Calu3 (cell line): ENCODE results near the gene CNGA2. TPM values are rescaled to one million over a fixed set of nuclear protein-coding genes. Genes with fewer than 3 reads are reported as not detected.

ENCODE experiments used
- BruUV-seq: library from RNA; stranded (reverse); fragments of 400-500 nt; replicated peaks from 2 replicates; lab custom pipeline; 2021; lab: Mats Ljungman, UMichigan
- CTCF ChIA-PET: fragments of 300-600 bp; sonication (Branson Sonifier 250); formaldehyde crosslinking; loops from one replicate; lab custom pipeline; 2022; ENCODE audit warnings: antibody characterized with exemption; lab: Charles Lee
- DNase-seq: peaks from one replicate; pipeline ENCODE4 v3.0.0; 2022
- H3K27ac Mint-ChIP-seq: one replicate; pipeline ENCODE4 v1.8.0; 2022; ENCODE audit warnings: mixed read lengths; ENCODE audit not compliant: unreplicated experiment
- H3K27me3 Mint-ChIP-seq: one replicate; pipeline ENCODE4 v1.8.0; 2022; ENCODE audit warnings: mixed read lengths; ENCODE audit not compliant: unreplicated experiment
- H3K36me3 Mint-ChIP-seq: one replicate; pipeline ENCODE4 v1.8.0; 2022; ENCODE audit warnings: mild to moderate bottlenecking, moderate library complexity, mixed read lengths; ENCODE audit not compliant: insufficient read depth, unreplicated experiment
- H3K4me1 Mint-ChIP-seq: one replicate; pipeline ENCODE4 v1.8.0; 2022; ENCODE audit warnings: mild to moderate bottlenecking, low read depth, mixed read lengths; ENCODE audit not compliant: unreplicated experiment
- H3K4me3 Mint-ChIP-seq: one replicate; pipeline ENCODE4 v1.8.0; 2022; ENCODE audit warnings: mild to moderate bottlenecking, low read depth, moderate library complexity, mixed read lengths; ENCODE audit not compliant: unreplicated experiment
- H3K9me3 Mint-ChIP-seq: one replicate; pipeline ENCODE4 v1.8.0; 2022; ENCODE audit warnings: low read depth, mixed read lengths; ENCODE audit not compliant: unreplicated experiment
- intact Hi-C: fragments of 100-400 bp; cut with micrococcal nuclease; formaldehyde crosslinking; loops from one replicate; pipeline ENCODE4 v1.10.0; 2022; ENCODE audit not compliant: unreplicated experiment
- total RNA-seq: library from RNA; stranded (reverse); gene quantifications from 2 replicates; pipeline ENCODE4 v1.2.3, GENCODE V29; 2022
- TF ChIP-seq, protein P1 (sequence below): fragments of 200-600 bp; IDR thresholded peaks from one replicate; pipeline ENCODE4 v1.8.0; 2022; ENCODE audit warnings: antibody characterized with exemption; ENCODE audit not compliant: unreplicated experiment

CNGA2 gene
- total RNA-seq, 1 experiment from 2014 or later: not detected

DNA sequence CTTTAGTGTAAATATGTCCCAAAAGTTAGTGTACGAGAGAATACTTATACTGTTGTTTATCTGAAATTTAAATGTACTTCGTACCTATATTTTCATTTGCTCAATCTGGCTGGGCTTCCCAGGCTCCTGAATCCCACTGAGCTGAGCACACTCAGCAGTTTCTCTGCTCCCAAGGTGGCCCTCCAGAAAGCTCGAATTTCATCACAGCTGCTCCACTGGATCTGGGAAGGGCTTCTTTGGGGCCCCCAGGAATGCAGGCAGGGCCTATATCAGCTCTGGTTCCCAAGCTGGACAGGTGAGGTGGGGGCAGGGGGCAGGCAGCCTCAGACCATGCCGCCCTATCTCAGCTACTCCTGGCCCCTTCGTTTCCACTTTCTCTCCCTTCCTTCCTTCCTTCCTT lies 20.2 kb upstream of the CNGA2 start:
- CTCF ChIA-PET: no interaction called here
- Mint-ChIP-seq H3K4me3 (no peak overlapping the region), H3K4me1 (no peaks in the 10 kb centered on the region), H3K27me3 (peaks cover 36% of the 10 kb centered on the region), H3K36me3 (no peaks in the 10 kb centered on the region), H3K9me3 (no peaks in the 10 kb centered on the region), H3K27ac (no peak overlapping the region)
- BruUV-seq: no TSS peak
- no peak for DNase-seq
- TF ChIP-seq, protein P1, sequence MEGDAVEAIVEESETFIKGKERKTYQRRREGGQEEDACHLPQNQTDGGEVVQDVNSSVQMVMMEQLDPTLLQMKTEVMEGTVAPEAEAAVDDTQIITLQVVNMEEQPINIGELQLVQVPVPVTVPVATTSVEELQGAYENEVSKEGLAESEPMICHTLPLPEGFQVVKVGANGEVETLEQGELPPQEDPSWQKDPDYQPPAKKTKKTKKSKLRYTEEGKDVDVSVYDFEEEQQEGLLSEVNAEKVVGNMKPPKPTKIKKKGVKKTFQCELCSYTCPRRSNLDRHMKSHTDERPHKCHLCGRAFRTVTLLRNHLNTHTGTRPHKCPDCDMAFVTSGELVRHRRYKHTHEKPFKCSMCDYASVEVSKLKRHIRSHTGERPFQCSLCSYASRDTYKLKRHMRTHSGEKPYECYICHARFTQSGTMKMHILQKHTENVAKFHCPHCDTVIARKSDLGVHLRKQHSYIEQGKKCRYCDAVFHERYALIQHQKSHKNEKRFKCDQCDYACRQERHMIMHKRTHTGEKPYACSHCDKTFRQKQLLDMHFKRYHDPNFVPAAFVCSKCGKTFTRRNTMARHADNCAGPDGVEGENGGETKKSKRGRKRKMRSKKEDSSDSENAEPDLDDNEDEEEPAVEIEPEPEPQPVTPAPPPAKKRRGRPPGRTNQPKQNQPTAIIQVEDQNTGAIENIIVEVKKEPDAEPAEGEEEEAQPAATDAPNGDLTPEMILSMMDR: no peak
- intact Hi-C loops: loop anchor here (5.0 kb wide), 1 partner anchor 1103 kb away; no protein-coding TSS in a partner anchor

DNA sequence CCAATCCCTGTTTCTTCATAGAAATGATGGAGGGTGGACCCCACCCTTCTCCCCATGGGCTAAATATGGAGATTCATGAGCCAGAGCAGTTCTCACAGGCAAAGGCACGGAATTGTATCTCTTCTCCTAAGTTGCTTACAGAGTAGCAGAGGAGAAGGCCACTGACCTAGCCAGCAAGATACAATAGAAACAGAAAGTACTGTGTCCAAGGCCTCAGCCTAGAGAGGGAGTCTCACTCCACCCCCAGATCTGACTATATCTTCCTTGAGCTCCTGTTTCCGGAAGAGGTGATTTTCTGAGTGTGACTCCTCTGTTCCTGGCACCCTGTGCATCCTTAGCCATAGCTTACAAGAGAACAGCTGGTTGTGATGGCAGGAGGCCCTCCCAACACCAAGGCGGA lies 18.8 kb upstream of the CNGA2 start, which contains the start of gene FATE1:
TSS of gene FATE1 (plus strand) at position 284 of the 400 bp plus-strand sequence. CDS start at position 369, 85 bp downstream.
- Mint-ChIP-seq H3K27me3 (peaks cover 36% of the 10 kb centered on the region), H3K27ac (no peak within 1 kb of the TSS), H3K9me3 (no peaks in the 10 kb centered on the region), H3K36me3 (no peaks in the 10 kb centered on the region), H3K4me3 (no peak within 1 kb of the TSS), H3K4me1 (no peaks in the 10 kb centered on the region)
- BruUV-seq: no TSS peak
- no peak for DNase-seq
- intact Hi-C loops: no loop called here
- CTCF ChIA-PET: no interaction called here
- TF ChIP-seq, protein P1: no peak

DNA sequence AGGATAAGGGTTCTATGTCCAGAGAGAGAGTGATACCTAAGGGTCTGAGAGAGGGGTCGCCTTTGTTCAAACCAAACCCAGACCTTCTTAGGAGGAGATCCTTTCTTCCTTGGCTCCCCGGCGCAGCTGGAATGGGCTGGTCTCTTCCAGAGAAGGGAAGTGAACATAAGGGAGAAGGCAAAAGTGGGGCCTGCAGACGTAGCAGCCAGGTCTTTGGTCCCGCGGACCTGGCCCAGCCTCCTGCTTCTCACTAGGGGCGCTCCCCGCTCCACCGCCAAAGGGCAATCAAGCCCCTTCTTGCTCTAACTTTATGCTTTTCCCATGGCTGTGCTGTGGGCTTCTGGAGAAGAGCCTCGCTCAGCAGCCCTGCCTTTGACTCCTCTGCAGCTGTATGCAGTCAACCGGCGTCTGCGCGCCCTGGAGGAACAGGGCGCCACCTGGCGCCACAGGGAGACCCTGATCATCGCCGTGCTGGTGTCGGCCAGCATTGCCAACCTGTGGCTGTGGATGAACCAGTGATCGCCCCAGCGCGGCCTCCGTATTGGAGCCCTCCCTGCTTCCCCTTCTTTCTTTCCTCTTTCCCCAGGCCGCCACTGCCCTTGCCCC lies 12.2 kb upstream of the CNGA2 start:
- Mint-ChIP-seq H3K4me1 (no peaks in the 10 kb centered on the region), H3K36me3 (no peaks in the 10 kb centered on the region), H3K4me3 (no peak overlapping the region), H3K27ac (no peak overlapping the region), H3K9me3 (no peaks in the 10 kb centered on the region), H3K27me3 (peaks cover 52% of the 10 kb centered on the region)
- intact Hi-C loops: no loop called here
- CTCF ChIA-PET: no interaction called here
- TF ChIP-seq, protein P1: peak; percentile 27
- DNase-seq: peak; percentile 37
- BruUV-seq: no TSS peak

DNA sequence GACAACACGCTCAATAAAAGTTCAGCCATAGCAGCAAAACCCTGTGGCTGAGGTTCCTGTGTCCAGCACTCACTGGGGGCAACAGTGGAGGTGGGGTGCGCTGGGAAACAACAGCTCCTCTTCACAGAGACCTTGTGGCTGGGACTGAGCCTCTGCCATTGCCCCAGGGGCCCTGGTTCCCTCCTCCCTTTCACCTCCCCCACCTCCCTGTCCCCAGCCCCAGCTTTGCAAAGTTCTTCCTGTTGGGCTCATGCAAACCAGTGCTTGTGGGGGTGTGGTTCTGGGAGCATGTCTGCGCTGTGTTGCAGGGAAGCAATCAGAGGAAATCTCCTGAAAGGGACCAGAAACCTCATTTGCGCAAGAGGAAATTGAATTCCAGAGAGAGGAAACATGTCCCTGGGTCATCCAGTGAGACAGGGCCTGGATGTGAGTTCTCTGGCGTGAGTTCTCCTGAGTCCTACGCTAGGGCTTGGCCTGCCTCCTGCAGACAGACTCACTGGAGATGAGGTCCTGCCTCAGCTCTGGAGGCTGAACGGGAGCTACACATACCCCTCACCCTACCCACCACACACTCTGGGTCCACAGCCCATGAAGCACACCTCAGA lies 11.3 kb upstream of the CNGA2 start:
- DNase-seq: no peak
- H3K27me3 Mint-ChIP-seq: peaks cover 47% of the 10 kb centered on the region
- intact Hi-C loops: no loop called here
- H3K4me3 Mint-ChIP-seq: no peak overlapping the region
- H3K4me1 Mint-ChIP-seq: no peaks in the 10 kb centered on the region
- no peak overlapping the region for H3K27ac Mint-ChIP-seq
- BruUV-seq: no TSS peak
- no peaks in the 10 kb centered on the region for H3K36me3 Mint-ChIP-seq
- CTCF ChIA-PET: no interaction called here
- TF ChIP-seq, protein P1: no peak
- no peaks in the 10 kb centered on the region for H3K9me3 Mint-ChIP-seq
